ENCODE measurements around the gene ARL4A. TPM values are rescaled to one million over a fixed set of nuclear protein-coding genes. Genes with fewer than 3 reads are reported as not detected.
A peak's percentile ranks its signal among the peaks of the same experiment; 100 is the strongest.

The ARL4A gene
- total and polyA plus RNA-seq, 9 of the 15 experiments (the other 6 are each of a cell fraction or from before 2014, with no cell fraction given), result 118 to 688 (median 172) TPM

GRCh38 chr7:12719981-12720865 lies 32.8 kb downstream of the ARL4A start:
- Histone ChIP-seq H3K9me3 (replicated peaks; ENCODE audit: control insufficient read depth, insufficient read depth, low read depth, low read length) (no peaks in the 10 kb centered on the region), H3K4me3 (no peak overlapping the region), H3K4me2 (ENCODE audit: insufficient read depth, low read length) (peak overlapping the region; percentile 28), H3K27me3 (ENCODE audit: control insufficient read depth in 2 of 2, insufficient read depth in 2 of 2, low read length in 2 of 2) (no peaks in the 10 kb centered on the region), H3K36me3 (ENCODE audit: control insufficient read depth, insufficient read depth, low read length) (no peaks in the 10 kb centered on the region), H3K9me1 (ENCODE audit: control insufficient read depth, insufficient read depth, low read length) (no peaks in the 10 kb centered on the region), H3K9ac (ENCODE audit: insufficient read depth in 1 of 2, low read depth in 2 of 2, low read length in 2 of 2) (peak overlapping the region; percentile 62 to 69; a peak in 3 of 4 replicates), H3K4me1 (replicated peaks in 1 of 2; ENCODE audit: control insufficient read depth in 2 of 2, insufficient read depth in 2 of 2, low read length in 2 of 2) (peaks cover 24 to 79% of the 10 kb centered on the region in 2 experiments), H3K27ac (ENCODE audit: extremely low read depth, low read depth, low read length) (peak overlapping the region; percentile 95), H3K79me2 (ENCODE audit: control insufficient read depth, insufficient read depth, low read length) (peaks cover 77% of the 10 kb centered on the region), H4K20me1 (replicated peaks; ENCODE audit: control insufficient read depth, insufficient read depth, low read length) (no peaks in the 10 kb centered on the region), H2AFZ (ENCODE audit: low read depth, low read length) (peak overlapping the region; percentile 54)
- 38% methylated on average over 16 of the region's 17 CpGs for WGBS (ENCODE audit: insufficient coverage, low coverage, missing lambda C conversion rate)
- CTCF ChIA-PET (ENCODE audit: low intra/inter-chr PET ratio), result no interaction called here
- FAIRE-seq, result no peak
- ATAC-seq, result no peak
- no TSS peak for BruUV-seq (replicated peaks)
- POLR2A ChIA-PET, result interaction anchor here (0.7 to 1.1 kb wide), 2 partner anchors 28 to 328 kb away, joined by 3 to 4 read pairs; no protein-coding TSS in a partner anchor
- in situ Hi-C loops (cut with MboI) (loop anchor here (25.0 kb wide), 1 partner anchor 1267 kb away; the partner anchor contains the start of gene ETV1), intact Hi-C loops (cut with micrococcal nuclease) (loop anchor here (1.0 to 5.0 kb wide), 2 partner anchors 11 to 1267 kb away; partner anchors contain the start of gene ETV1)
- peak in 1 of 4 experiments; percentile 43 for DNase-seq (ENCODE audit: extremely low read depth in 1 of 4, low spot score in 3 of 4)
- peak; percentile 44 for TF ChIP-seq MEIS2 (IDR thresholded peaks at IDR 0.05; ENCODE audit: partially characterized antibody)
- 0 out of 2 replicates have a peak, but pooled peaks have one; percentile 17 for TF ChIP-seq ETV5 (CRISPR knock-in tag; IDR thresholded peaks at IDR 0.05; ENCODE audit: low read depth)
- TF ChIP-seq PTBP1 (IDR thresholded peaks at IDR 0.05; ENCODE audit: low read depth, low read length), result no peak
- TF ChIP-seq ARNT (IDR thresholded peaks at IDR 0.05), result no peak
- TF ChIP-seq RBM34 (IDR thresholded peaks at IDR 0.05; ENCODE audit: borderline replicate concordance, insufficient read depth, low read length), result no peak
- TF ChIP-seq, protein P1, sequence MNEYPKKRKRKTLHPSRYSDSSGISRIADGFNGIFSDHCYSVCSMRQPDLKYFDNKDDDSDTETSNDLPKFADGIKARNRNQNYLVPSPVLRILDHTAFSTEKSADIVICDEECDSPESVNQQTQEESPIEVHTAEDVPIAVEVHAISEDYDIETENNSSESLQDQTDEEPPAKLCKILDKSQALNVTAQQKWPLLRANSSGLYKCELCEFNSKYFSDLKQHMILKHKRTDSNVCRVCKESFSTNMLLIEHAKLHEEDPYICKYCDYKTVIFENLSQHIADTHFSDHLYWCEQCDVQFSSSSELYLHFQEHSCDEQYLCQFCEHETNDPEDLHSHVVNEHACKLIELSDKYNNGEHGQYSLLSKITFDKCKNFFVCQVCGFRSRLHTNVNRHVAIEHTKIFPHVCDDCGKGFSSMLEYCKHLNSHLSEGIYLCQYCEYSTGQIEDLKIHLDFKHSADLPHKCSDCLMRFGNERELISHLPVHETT (CRISPR knock-in tag; conservative IDR thresholded peaks at IDR 0.05 in 1 of 2, IDR thresholded peaks at IDR 0.05 in 1 of 2), result peak in 1 of 2 experiments; percentile 41; a peak in 2 of 4 replicates
- TF ChIP-seq, protein P2, sequence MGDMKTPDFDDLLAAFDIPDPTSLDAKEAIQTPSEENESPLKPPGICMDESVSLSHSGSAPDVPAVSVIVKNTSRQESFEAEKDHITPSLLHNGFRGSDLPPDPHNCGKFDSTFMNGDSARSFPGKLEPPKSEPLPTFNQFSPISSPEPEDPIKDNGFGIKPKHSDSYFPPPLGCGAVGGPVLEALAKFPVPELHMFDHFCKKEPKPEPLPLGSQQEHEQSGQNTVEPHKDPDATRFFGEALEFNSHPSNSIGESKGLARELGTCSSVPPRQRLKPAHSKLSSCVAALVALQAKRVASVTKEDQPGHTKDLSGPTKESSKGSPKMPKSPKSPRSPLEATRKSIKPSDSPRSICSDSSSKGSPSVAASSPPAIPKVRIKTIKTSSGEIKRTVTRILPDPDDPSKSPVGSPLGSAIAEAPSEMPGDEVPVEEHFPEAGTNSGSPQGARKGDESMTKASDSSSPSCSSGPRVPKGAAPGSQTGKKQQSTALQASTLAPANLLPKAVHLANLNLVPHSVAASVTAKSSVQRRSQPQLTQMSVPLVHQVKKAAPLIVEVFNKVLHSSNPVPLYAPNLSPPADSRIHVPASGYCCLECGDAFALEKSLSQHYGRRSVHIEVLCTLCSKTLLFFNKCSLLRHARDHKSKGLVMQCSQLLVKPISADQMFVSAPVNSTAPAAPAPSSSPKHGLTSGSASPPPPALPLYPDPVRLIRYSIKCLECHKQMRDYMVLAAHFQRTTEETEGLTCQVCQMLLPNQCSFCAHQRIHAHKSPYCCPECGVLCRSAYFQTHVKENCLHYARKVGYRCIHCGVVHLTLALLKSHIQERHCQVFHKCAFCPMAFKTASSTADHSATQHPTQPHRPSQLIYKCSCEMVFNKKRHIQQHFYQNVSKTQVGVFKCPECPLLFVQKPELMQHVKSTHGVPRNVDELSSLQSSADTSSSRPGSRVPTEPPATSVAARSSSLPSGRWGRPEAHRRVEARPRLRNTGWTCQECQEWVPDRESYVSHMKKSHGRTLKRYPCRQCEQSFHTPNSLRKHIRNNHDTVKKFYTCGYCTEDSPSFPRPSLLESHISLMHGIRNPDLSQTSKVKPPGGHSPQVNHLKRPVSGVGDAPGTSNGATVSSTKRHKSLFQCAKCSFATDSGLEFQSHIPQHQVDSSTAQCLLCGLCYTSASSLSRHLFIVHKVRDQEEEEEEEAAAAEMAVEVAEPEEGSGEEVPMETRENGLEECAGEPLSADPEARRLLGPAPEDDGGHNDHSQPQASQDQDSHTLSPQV (IDR thresholded peaks at IDR 0.05), result peak; percentile 72
- TF ChIP-seq, protein P3, sequence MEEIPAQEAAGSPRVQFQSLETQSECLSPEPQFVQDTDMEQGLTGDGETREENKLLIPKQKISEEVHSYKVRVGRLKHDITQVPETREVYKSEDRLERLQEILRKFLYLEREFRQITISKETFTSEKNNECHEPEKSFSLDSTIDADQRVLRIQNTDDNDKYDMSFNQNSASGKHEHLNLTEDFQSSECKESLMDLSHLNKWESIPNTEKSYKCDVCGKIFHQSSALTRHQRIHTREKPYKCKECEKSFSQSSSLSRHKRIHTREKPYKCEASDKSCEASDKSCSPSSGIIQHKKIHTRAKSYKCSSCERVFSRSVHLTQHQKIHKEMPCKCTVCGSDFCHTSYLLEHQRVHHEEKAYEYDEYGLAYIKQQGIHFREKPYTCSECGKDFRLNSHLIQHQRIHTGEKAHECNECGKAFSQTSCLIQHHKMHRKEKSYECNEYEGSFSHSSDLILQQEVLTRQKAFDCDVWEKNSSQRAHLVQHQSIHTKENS (CRISPR knock-in tag; IDR thresholded peaks at IDR 0.05), result no peak
- no peak for TF ChIP-seq CREBBP (IDR thresholded peaks at IDR 0.05; ENCODE audit: low read depth, low read length)
- TF ChIP-seq, protein P4, sequence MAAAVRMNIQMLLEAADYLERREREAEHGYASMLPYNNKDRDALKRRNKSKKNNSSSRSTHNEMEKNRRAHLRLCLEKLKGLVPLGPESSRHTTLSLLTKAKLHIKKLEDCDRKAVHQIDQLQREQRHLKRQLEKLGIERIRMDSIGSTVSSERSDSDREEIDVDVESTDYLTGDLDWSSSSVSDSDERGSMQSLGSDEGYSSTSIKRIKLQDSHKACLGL (CRISPR knock-in tag; IDR thresholded peaks at IDR 0.05; ENCODE audit: borderline replicate concordance, poor library complexity, severe bottlenecking), result no peak
- no peak for TF ChIP-seq ZNF785 (CRISPR knock-in tag; IDR thresholded peaks at IDR 0.05)
